Endothelial cell of umbilical vein (primary cell): ENCODE results near the gene CRYBA4. TPM values are rescaled to one million over a fixed set of nuclear protein-coding genes. Genes with fewer than 3 reads are reported as not detected.

ENCODE experiments used
- BruUV-seq: library from RNA; stranded (reverse); fragments of 400-500 nt; replicated peaks from 2 replicates; lab custom pipeline; 2021; lab: Mats Ljungman, UMichigan
- CTCF ChIA-PET: fragments of 300-600, 350-600 bp; sonication (Branson Sonifier 250); formaldehyde crosslinking; loops from one replicate; lab custom pipeline; 2021; ENCODE audit warnings: antibody characterized with exemption, inconsistent platforms; lab: Charles Lee
- POLR2A ChIA-PET: fragments of 300-600, 350-600 bp; sonication (Branson Sonifier 250); formaldehyde crosslinking; loops from one replicate; lab custom pipeline; 2021; ENCODE audit warnings: antibody characterized with exemption, inconsistent platforms; lab: Charles Lee
- DNase-seq: peaks from one replicate; pipeline ENCODE4 v3.0.0-alpha.2; 2011; ENCODE audit warnings: low read depth, low spot score
- FAIRE-seq: peaks from 2 replicates; lab custom pipeline; 2011; peaks lifted over from hg19 to GRCh38; lab: Jason Lieb, UNC
- H2AFZ ChIP-seq: 2 replicates; pipeline ENCODE4 v1.6.0; 2012; ENCODE audit warnings: low read depth, low read length, control low read depth, inconsistent platforms
- H3K27ac ChIP-seq: 2 replicates; pipeline ENCODE4 v1.5.1; 2011; ENCODE audit warnings: low read depth, mild to moderate bottlenecking, control low read depth, low read length, moderate library complexity; ENCODE audit not compliant: insufficient read depth
- H3K27me3 ChIP-seq, 2 experiments: 2 replicates each; pipeline versions ENCODE4 v1.6.0 to v1.6.1; 2011; ENCODE audit warnings: low read length in 2 of 2, mixed read lengths in 1 of 2; ENCODE audit not compliant: control insufficient read depth in 2 of 2, insufficient read depth in 2 of 2
- H3K36me3 ChIP-seq, 2 experiments: 2 replicates in 1 of 2; 3 replicates in 1 of 2; pipeline ENCODE4 v1.5.1; 2011; ENCODE audit warnings: low read length in 2 of 2, mild to moderate bottlenecking in 1 of 2, moderate library complexity in 1 of 2; ENCODE audit not compliant: control insufficient read depth in 2 of 2, insufficient read depth in 2 of 2; ENCODE audit errors: extremely low read depth in 1 of 2
- H3K4me1 ChIP-seq: 3 replicates; pipeline ENCODE4 v1.5.1; 2011; ENCODE audit warnings: mild to moderate bottlenecking, low read length; ENCODE audit not compliant: control insufficient read depth, insufficient read depth; ENCODE audit errors: extremely low read depth
- H3K4me2 ChIP-seq: 2 replicates; pipeline ENCODE4 v1.6.1; 2011; ENCODE audit warnings: low read length, control low read depth, mixed read lengths; ENCODE audit not compliant: insufficient read depth
- H3K4me3 ChIP-seq, 3 experiments: fragments of 200-600 bp in 1 of 3; sonication (generic), shearing (Covaris generic) in 1 of 3; replicated peaks in 1 of 3; 2 replicates each; pipeline ENCODE4 v1.5.1; 2011 to 2016; ENCODE audit warnings: control low read depth in 3 of 3, low read length in 3 of 3, mild to moderate bottlenecking in 2 of 3, inconsistent platforms in 1 of 3, low read depth in 1 of 3, moderate library complexity in 1 of 3; ENCODE audit not compliant: insufficient read depth in 1 of 3
- H3K79me2 ChIP-seq: 2 replicates; pipeline ENCODE4 v1.6.0; 2012; ENCODE audit warnings: low read length, inconsistent platforms; ENCODE audit not compliant: control insufficient read depth, insufficient read depth
- H3K9ac ChIP-seq: replicated peaks from 2 replicates; pipeline ENCODE3; 2011; ENCODE audit warnings: low read length, control low read depth; ENCODE audit not compliant: insufficient read depth; ENCODE audit errors: extremely low read depth
- H3K9me1 ChIP-seq: replicated peaks from 3 replicates; pipeline ENCODE4 v1.6.0; 2011; ENCODE audit warnings: mild to moderate bottlenecking, low read length; ENCODE audit not compliant: control insufficient read depth, insufficient read depth; ENCODE audit errors: extremely low read depth
- H3K9me3 ChIP-seq: replicated peaks from 2 replicates; pipeline ENCODE4 v1.5.1; 2012; ENCODE audit warnings: low read length, inconsistent platforms; ENCODE audit not compliant: control insufficient read depth, insufficient read depth
- H4K20me1 ChIP-seq: replicated peaks from 2 replicates; pipeline ENCODE3; 2011; ENCODE audit warnings: mild to moderate bottlenecking, low read length; ENCODE audit not compliant: control insufficient read depth, insufficient read depth; ENCODE audit errors: extremely low read depth
- CTCF ChIP-seq, 2 donors: IDR thresholded peaks; 1 replicate in 1 of 2; 2 replicates in 1 of 2; pipeline ENCODE4 v1.5.1; 2011; ENCODE audit warnings: low read length in 2 of 2, mild to moderate bottlenecking in 2 of 2, moderate library complexity in 2 of 2, control low read depth in 1 of 2, inconsistent platforms in 1 of 2, low read depth in 1 of 2; ENCODE audit not compliant: insufficient read depth in 1 of 2; ENCODE audit errors: extremely low read depth in 1 of 2
- EZH2 ChIP-seq: IDR thresholded peaks from 2 replicates; pipeline ENCODE4 v1.6.1; 2012; ENCODE audit warnings: borderline replicate concordance, low read depth, mild to moderate bottlenecking, moderate library complexity, low read length, inconsistent platforms; ENCODE audit not compliant: severe bottlenecking
- FOS ChIP-seq: IDR thresholded peaks from 2 replicates; pipeline ENCODE4 v1.6.1; 2011; ENCODE audit warnings: mild to moderate bottlenecking, low read length, moderate library complexity, borderline replicate concordance; ENCODE audit not compliant: insufficient read depth
- GATA2 ChIP-seq: IDR thresholded peaks from 2 replicates; pipeline ENCODE4 v1.7.0; 2011; ENCODE audit warnings: low read depth, mild to moderate bottlenecking, moderate library complexity, mixed read lengths, low read length; ENCODE audit not compliant: insufficient read length, insufficient read depth
- JUN ChIP-seq: IDR thresholded peaks from 2 replicates; pipeline ENCODE4 v1.6.1; 2011; ENCODE audit warnings: borderline replicate concordance, low read depth; ENCODE audit not compliant: insufficient read length, insufficient read depth
- MAX ChIP-seq: IDR thresholded peaks from 2 replicates; pipeline ENCODE4 v1.6.1; 2011; ENCODE audit not compliant: insufficient read depth, insufficient read length
- MYC ChIP-seq: IDR thresholded peaks from one replicate; pipeline ENCODE4 v1.6.1; 2011; ENCODE audit warnings: mild to moderate bottlenecking, low read depth, low read length
- POLR2A ChIP-seq: IDR thresholded peaks from 2 replicates; pipeline ENCODE4 v1.6.1; 2012; ENCODE audit warnings: low read depth, mild to moderate bottlenecking, control low read depth, low read length
- POLR2AphosphoS5 ChIP-seq: IDR thresholded peaks from 2 replicates; pipeline ENCODE4 v1.6.1; 2012; ENCODE audit warnings: low read depth, mild to moderate bottlenecking, control low read depth, low read length, moderate library complexity; ENCODE audit not compliant: insufficient read depth
- dilution Hi-C: fragments of 300-500 bp; cut with MboI; formaldehyde crosslinking; loops from one replicate; pipeline ENCODE4 v1.15.0; 2019; ENCODE audit warnings: low sequenced_read_pairs; ENCODE audit not compliant: extremely low pct_ligation_motif_present
- intact Hi-C: fragments of 100-400 bp; cut with micrococcal nuclease; formaldehyde crosslinking; loops from one replicate; pipeline ENCODE4 v1.10.0; 2022
- polyA plus RNA-seq, 4 experiments: library from polyadenylated mRNA; depleted of rRNA in 3 of 4; stranded (reverse) in 3 of 4; unstranded in 1 of 4; fragments of >200 nt; gene quantifications; 2 replicates each; pipeline versions ENCODE4 v1.2.1 to v1.2.3, GENCODE V29; 2011 to 2012; ENCODE audit warnings: missing spikeins in 1 of 4
- total RNA-seq: library from RNA; stranded (reverse); gene quantifications from 2 replicates; pipeline ENCODE4 v1.2.3, GENCODE V29; 2021

The CRYBA4 gene
- total and polyA plus RNA-seq, 2 donors (not counting 3 experiments of a cell fraction or from before 2014, with no cell fraction given): not detected

- dilution Hi-C loops: no loop called here
- intact Hi-C loops: no loop called here
- H3K27me3 ChIP-seq: peaks cover 21 to 29% of the 10 kb centered on the region in 2 experiments
- H2AFZ ChIP-seq: no peak overlapping the region
- H4K20me1 ChIP-seq: no peaks in the 10 kb centered on the region
- TF ChIP-seq MYC (no peak), POLR2A (no peak), MAX (no peak), FOS (no peak), GATA2 (no peak), POLR2AphosphoS5 (no peak), EZH2 (no peak), JUN (no peak), CTCF (IDR thresholded peaks at IDR 0.05; ENCODE audit: extremely low read depth in 1 of 2, insufficient read depth in 1 of 2, low read depth in 1 of 2, low read length in 2 of 2) (no peak)
- POLR2A ChIA-PET: interaction anchor here (0.6 kb wide), 1 partner anchor 760 kb away, joined by 3 read pairs; no protein-coding TSS in a partner anchor
- no peak overlapping the region for H3K4me3 ChIP-seq
- no peaks in the 10 kb centered on the region for H3K9me1 ChIP-seq
- no peak for DNase-seq
- H3K79me2 ChIP-seq: no peaks in the 10 kb centered on the region
- CTCF ChIA-PET: interaction anchor here (2.9 kb wide), 1 partner anchor 298 kb away, joined by 8 read pairs; no protein-coding TSS in a partner anchor
- no TSS peak for BruUV-seq
- H3K36me3 ChIP-seq: no peaks in the 10 kb centered on the region
- H3K9ac ChIP-seq: no peak overlapping the region
- H3K9me3 ChIP-seq: no peaks in the 10 kb centered on the region
- H3K27ac ChIP-seq: no peak overlapping the region
- H3K4me1 ChIP-seq: peaks cover 13% of the 10 kb centered on the region
- FAIRE-seq: no peak
- H3K4me2 ChIP-seq: no peak overlapping the region
Measured at GRCh38 chr22:26662160-26662559, 40.4 kb downstream of the CRYBA4 start.
